Measurements from ENCODE around the gene UBE3A.
A peak's percentile ranks its signal among the peaks of the same experiment; 100 is the strongest.
"Not testable (repeated sequence)": the region's sequence is repeated elsewhere in the genome, so short reads cannot be mapped to it uniquely, and the experiment has no call there.

The UBE3A gene

DNA sequence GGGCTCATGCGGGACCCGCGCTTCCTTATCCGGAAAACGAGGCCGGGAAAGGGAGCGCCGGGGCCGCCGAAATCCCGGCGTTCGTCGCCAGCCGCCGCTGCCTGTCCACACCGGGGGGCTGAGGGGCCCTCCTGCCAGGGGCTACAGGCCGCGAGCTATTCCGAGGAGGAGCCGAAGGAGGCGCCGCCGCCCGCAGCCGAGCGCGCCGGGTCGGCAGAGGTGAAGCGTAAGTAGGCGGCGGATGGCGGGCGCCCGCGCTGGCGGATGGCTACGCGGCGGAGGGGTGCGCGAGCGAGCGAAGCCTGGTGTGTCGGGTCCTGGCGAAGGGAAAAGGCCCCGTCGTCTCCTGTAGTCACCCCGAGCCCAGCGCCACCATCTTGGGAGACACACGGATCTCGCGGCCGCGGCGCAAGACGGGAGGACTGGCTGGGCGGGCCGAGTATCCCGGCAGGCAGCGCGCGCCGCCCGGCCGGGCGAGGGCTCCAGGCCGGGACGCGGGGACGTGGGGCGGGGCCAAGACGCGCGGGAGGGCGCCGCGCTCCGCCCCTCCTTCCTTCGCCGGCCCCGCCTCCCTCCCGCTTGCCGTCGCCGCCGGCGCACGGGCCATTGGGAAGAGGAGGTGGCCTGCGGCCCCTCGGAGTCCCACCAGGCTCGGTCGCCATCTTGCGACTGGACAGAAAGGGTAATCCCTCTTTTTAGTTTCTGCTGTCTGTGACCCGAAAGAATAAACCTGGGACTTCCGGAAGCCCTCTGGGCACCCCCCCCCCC, at the start of gene UBE3A:
UBE3A (minus strand) TSS at position 424 of the 768 bp plus-strand sequence. CDS start 29,917 bp downstream, outside the sequence.
- DNase-seq = peak; percentile 91 to 93

DNA sequence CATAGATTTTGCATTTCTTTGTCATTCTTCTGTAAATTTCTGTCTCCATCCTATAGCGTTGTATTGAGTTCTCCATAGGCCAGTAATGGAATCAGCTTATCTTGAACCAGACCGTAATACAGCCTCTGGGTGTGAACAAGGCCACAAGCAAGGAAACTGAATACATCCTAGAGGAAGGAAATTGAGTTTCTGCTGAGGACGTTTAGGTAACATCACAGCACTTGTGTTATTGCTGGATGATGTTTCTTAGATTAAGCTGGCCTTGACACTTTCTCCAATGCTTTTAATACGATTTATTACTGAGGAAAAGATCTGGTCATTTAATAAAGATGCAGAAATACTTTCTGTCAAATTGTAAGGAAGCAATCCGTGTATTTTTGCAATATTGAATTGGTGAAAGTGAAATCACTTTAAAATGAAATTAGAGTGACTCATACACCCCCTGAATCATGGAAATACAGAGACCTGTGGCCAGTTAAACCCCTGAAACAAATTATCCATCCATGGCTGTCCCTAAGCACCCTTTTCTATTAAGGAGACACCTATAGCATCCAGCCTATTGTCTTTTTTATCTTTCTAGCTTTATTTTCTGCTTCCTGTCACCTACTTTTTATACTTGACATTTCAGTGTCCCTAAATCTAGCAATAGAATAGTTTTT, 48.5 kb upstream of the UBE3A start:
- DNase-seq = no peak

DNA sequence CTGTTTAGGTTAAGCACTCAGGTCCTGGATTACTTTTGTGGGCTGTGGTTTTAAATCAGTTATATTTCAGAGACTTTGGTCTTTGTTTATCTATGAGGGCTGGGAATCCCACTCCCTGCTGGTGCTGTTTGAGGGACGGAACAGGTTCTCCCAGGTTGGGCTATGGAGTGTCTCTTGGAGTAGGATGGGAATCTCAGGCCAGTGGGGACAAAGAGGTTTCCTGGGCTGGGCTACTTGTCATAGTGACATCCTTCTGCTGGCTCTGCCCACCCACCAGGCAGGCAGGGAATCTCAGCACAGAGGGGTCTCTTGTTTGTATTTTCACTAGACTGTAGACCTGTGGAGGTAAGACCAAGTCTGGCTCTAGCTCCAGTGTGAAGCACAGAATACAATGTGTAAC, 47.2 kb upstream of the UBE3A start:
- DNase-seq = no peak

DNA sequence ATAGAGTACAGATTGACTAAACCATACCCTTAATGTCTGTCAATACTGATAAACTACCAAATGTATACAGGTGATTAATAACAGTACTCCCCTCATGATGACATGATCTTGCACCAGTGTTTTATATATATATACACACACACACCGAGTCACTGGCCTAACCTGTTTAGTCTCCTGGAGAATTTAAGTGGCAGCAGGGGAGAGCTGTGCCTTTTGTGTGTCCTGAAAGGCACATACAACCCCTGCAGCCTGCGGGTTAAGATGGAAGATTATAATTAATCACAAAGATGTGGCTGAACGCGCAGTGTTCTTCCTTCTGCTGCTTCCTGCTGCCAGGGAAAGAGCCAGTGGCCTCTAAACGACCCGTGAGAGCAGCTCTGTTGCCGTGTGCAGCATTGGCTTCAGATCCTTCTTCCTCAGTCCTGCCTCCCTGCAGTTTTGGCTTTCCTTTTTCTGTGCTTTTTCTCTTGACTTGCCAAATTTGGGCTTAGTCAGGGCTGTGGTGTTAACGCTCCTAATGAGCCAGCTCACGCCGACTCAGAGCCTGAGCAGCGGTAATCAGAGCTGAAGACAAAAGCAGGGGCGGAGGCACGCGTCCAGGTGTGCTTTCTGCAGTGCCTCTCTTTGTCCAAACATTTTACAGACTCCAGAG, 42.5 kb upstream of the UBE3A start:
- peak; percentile 7 to 45 for DNase-seq

DNA sequence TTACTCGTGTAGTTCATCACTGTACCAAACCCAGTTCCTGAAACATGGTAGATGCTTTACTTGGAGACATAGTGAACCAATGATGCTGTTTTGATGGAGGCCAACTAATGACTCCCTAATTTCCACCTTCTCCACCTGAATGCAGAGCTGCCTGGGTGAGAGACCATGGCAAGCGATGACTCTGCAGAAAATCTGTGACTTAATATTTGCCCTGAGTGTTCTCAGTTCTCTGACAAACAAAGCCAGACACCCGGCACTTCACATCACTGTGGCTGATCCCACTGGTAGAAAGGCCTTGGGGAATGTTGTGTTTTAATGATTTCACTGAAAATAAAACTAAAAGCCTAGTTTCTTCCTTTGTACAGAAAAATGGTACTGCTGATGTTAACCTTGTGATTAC, 39.5 kb upstream of the UBE3A start:
- no peak for DNase-seq

DNA sequence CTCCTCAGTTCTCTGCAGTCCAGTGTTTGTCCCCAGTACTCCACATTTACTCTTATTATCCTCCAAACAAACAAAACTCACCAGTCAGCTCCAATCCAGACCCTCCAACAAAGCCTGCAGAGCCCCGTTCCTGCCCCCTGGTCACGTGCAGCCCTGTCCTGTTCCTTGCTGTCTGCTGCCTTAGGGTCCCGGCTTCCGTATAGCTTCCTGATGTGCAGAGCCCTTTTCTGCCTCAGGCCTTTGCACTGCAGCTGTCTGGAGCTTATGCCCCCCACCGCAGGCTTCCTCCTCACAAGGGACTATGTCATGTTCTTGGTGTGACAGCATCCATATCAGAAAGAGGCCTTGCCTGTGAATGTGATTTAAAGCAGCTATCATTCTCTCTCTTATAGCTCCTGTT, 39.0 kb upstream of the UBE3A start:
- no peak for DNase-seq

DNA sequence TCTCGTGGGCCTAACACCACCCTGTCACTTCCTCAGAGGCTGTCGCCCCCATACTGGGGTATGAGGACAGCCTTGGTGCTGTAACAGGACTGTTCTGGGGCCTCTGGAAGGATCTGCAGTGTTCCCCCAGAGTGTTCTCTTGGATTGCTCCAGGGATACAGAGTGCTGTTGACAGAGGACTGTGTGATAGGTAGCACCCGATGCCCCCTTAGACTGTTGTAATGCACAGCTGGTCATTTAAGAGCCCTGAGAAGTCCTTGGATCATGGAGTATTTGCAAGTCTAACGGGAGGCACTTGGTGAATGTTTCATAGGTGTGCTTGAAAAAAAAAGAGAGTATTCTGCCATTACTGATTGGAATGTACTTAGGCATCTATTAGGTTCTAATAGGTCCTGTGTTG, 35.4 kb upstream of the UBE3A start:
- no peak for DNase-seq

DNA sequence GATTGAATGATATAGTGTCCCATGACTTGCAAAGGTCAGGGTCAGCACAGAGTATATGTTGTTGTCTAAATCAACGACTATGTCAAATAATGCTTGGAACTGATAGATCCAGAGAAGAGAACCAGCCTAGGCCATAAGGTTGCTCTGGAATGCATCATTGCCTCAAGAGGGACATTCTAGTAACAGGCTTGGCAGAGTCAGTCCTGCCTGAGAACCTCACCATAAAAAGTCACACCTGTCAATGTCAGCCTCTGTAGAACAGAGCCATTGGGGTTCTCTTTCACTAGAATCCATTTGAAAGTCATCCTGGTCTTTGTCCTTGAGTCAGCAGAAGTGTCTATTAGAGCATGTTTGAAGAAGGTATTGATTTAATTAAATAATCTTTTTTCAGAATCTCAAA, 31.4 kb upstream of the UBE3A start:
- no peak for DNase-seq

DNA sequence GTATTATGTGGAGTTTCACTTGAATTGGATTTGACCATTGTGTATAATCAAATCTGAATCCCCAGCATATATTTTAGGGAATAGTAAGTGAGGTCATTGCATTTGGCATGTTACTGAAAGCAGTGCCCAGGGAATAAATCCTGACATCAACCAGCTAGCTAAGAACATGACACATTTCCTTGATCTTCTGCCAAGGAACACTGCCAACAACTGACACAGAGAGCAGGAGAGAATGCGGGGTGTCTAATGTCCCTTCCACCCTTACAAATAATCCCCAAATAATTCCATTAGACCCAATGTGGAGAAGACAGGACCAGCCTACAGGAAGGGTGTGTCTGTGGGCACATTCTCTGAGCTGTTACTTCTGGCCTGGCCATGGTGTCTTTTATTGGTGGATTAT, 30.6 kb upstream of the UBE3A start:
- DNase-seq = no peak

DNA sequence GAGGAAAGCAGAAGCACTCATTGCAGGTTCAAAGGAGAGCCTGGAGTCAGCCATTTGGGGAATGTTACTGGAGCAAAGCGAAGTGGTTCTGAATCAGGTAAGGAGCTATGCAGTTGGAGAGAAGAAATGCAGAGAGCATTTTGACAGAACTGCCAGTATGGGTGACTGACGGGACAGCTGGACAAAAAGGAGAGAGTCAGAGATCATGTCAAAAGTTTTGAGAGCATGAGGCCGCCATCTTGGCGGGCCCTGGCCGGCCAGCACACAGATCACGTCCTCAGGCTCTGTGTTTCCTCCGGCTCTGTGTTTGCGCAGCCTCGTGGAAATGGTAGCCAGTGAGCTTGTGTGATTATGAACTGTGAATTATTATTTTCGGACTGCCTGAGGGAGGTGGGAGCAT, 29.8 kb upstream of the UBE3A start:
- no peak for DNase-seq

DNA sequence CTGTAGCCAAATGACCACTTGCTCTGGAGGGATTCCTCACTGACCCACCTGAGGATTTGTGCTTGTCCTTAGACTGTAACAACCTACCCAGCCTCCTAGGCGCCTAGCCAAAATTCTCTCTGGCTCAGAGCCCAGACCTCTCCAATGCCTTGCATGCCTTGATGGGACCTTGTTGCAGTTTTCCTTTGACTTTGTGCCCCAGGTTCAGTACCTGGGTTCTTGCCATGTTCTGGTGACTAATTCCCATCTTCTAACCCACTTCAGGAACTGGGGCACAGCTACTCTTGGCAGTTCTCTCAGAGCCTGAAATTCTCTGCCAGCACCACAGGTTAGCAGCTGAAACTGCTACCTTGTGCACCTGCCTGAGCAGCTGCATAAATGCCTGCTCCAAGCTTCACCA, 27.0 kb upstream of the UBE3A start:
- no peak for DNase-seq

DNA sequence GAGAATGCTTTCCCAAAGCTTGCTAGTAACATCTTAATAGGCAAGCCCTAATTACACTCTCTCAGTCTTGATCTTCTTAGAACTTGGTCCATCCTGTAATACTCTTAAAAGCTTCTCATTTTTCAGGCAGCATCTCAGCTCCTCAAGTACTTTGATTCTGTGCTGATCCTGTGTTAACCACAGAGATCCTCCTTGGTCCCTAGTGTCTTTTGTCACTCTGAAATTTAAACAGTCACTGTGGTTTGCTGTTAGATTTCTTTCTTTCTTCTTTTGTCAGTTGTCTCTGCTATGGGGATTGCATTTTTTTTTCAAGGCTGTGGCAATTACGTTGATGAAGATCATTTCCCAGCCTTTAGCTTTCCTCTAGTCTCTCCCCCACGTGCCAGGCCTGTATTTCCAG, 26.0 kb upstream of the UBE3A start:
- no peak for DNase-seq

DNA sequence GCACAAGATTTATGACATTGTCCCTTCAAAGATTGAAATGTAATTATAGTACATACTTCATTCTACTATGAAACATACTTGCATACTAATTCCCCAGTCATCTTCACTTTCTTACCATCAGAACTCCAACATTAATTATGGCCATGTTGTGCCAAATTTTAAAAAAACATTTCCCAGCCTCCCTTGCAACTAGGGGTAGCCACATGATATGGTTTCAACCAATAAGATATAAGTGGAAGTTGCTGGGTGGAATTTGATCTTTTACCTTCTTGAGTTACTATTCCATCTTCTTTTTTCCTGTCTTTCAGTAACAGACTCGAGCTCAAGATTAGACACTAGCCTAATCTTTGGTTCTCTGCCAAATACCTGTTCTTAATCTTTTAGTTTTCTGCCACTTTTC, 25.6 kb upstream of the UBE3A start:
- DNase-seq = no peak

DNA sequence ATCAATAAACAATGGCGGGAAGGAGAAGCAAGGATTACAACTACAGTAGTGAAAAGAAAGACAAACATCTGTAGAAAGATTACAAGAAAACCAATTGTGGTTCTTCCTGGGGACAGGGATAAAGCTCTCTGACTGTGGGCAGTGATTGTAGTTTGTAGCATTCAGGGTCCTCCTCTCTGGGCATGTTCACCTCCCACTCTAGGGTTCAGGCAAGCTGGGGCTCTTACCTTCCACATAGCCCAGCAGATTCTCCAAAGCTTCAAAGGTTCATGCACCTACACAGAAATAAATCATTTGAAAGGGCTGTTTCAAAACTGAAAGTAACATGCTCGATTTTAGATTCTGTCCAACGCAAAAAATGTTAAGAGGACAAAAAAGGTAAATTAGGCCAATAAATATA, 17.4 kb upstream of the UBE3A start:
- no peak for DNase-seq

DNA sequence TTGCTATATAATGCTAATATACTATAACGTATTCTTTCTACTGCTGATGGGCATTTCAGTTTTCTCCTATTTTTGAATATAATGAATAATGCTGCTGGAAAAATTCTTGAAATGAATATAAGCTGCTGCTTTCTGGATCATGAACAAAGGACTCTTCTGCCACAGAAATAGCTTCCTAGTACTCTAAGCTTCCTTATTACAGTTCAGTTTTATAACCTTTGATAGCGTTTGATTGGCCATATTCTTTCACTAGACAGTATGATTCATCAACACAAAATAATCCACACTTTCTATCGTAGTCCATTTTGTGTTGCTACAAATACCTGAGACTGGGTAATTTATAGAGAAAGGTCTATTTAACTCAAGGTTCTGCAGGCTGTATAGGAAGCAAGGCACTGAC, 16.4 kb upstream of the UBE3A start:
- DNase-seq = no peak

DNA sequence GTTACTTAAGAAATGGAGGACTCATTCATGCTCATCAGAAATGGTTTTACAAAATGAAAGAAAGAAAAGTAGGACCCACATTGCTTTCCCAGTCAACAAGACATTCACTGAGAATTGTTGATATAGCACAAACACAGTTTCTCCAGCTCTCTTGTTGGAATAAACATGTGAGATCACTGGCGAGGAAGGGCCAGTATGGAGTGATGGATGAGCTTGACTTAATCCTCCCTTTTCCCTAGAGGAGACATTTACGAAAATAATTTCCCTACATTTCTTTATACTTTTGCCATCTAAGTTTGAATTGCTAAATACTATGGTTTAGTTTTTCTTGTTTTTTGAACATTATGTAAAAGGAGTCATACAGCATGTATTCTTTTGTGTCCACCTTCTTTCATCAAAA, 15.9 kb upstream of the UBE3A start:
- DNase-seq = no peak

DNA sequence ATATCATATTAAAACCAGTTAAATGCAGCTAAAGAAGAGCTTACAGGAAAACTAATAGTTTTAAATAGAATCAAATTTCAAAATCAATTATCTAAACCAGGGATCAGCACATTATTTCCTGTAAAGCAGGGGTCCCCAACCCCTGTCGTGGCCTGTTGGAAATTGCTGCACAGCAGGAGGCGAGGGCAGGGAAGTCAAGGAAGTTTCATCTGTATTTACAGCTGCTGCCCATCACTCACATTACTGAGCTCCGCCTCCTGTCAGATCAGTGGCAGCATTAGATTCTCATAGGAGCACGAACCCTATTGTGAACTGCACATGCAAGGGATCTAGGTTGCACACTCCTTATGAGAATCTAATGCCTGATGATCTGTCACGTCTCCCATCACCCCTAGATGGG, 14.4 kb upstream of the UBE3A start:
- DNase-seq = not testable (repeated sequence)

DNA sequence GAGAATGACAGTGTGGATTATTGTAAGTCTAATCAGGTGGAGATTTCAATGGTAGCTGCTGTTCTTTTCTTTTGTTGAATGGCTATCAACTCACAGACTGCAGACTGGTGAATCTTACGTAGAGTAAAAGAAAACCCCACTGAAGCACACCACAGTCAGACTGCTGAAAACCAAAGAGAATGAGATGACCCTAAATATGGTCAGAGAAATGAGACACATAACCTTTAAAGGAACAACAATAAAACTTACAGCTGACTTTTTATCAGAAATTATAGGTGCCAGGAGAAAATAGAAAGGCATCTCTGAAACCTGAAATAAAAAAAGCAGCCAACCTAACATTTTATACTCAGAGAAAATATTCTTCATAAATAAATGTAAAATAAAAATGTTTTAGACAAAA, 12.7 kb upstream of the UBE3A start:
- no peak for DNase-seq

DNA sequence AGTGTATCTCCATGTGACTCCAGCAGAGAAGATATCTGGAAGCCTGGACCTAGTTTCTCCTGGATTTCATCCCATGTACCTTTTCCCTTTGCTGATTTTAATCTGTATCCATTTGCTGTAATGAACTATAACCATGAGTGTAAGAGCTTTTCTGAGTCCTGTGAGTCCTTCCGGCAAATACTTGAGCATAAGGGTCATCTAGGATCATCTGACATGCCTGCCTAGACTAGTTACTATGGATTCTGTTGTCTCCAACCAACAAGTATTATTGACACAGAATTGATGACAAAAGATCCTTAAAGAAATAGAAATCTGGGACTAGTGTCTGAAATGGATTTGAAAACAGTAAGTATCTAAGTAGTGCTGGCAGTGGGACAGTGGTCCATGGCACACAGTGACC, 11.3 kb upstream of the UBE3A start:
- DNase-seq = no peak

DNA sequence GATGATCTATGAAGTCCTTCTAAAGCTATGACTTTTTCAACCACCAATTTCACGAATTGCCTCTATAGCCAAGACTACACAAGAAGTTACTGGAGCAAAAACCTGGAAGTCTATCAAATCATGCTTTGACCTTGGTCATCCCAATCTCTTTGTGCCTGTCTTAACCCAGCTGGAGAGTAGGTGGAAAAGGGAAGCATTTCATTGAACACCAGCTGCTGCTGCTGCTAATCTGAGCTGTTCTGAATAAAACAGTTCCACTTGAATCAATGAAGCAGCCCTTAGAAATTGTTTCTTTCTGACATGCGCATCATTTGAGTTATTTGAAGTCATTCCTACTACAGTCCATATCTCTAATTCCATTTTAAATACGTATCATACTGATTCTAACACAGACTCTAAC, 7.3 kb upstream of the UBE3A start:
- no peak for DNase-seq

DNA sequence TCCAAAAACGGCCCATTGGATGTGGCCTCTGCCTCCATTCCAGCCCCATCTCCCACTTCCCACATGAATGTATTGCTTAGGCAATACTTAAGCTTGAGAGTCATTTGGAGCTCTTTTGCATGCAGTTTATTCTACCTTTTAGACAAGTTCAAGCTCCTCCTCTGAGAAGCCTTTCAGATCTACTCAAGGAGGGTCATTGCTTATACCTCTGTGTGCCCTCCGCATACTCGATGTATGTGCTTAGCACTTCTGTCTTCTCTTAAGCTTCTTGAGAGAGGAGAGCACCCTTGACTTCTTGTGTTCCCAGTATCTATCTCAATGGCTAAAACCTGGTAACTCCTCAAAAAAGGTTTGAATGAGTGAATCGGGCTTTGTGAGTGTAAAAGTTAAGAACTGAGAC, 6.6 kb upstream of the UBE3A start:
- no peak for DNase-seq

DNA sequence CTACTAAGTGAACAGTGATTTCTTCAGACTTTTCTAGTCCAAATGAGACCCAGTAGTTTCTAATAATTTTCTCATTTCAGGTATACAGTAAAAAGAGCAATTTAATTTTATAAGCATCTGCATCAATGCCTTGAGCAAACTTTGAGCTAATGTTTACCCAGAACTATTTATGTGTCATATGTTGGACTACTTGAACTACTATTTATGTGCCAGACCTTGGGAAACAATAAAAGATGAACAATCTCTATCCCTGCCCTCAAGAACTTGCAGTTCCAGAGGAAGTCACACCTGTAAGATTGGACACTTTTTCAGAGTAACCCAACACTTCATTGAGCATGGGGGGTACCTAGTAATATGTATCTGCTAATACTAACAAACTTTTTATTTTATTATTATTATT, 2.3 kb upstream of the UBE3A start:
- DNase-seq = no peak

DNA sequence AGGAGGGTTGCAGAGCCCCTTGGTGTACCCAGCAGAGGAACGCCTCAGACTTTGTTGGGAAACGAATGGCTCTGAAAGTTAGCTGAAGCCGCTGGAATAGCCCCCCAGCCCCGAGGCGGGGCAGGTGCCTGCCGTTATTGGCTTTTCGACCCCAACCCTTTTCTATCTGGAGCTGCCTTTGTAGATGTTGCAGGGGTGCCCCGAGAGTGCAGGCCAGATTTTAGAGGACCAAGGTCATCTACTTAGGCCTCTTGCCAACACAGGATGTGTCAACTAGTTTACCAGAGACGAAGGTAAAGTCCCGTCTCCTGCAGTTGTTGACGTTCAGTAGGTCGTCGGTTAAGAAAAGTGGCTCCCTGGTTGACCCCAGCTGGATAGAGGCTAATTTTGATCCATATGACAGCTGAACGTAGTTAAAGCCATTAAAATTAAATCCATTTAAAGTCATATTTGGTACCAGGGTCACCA, 579 bp upstream of the UBE3A start:
- no peak for DNase-seq

Measured in hippocampal formation (tissue), 2 donors.